ENCODE results near the gene NUCB1. TPM values are rescaled to one million over a fixed set of nuclear protein-coding genes. Genes with fewer than 3 reads are reported as not detected.
"Not testable (repeated sequence)": the region's sequence is repeated elsewhere in the genome, so short reads cannot be mapped to it uniquely, and the experiment has no call there.

Gene NUCB1
- 160 TPM for total RNA-seq (ENCODE audit: insufficient read depth, low replicate concordance)

GRCh38 chr19:48899781-48900476 is at the start of gene NUCB1:
Gene NUCB1, plus strand, starts transcription at chr19:48900312. Its CDS starts 485 bp downstream, at chr19:48900797.
- peak; percentile 100 for DNase-seq (ENCODE audit: low spot score)

GRCh38 chr19:48852292-48852691 is 47.8 kb upstream of the NUCB1 start:
- no peak for DNase-seq (ENCODE audit: low spot score)

- DNase-seq (ENCODE audit: low spot score): no peak
These were observed 46.6 kb upstream of the NUCB1 start for GRCh38 chr19:48853483-48853882.

- no peak for DNase-seq (ENCODE audit: low spot score)
These were observed 46.0 kb upstream of the NUCB1 start for GRCh38 chr19:48854103-48854502.

- DNase-seq (ENCODE audit: low spot score): no peak
These were observed 43.2 kb upstream of the NUCB1 start for GRCh38 chr19:48856921-48857320.

- DNase-seq (ENCODE audit: low spot score): no peak
These were observed 41.0 kb upstream of the NUCB1 start for GRCh38 chr19:48858984-48859710.

GRCh38 chr19:48859711-48860572 is 40.2 kb upstream of the NUCB1 start:
- DNase-seq (ENCODE audit: low spot score): peak; percentile 28

GRCh38 chr19:48861313-48861712 is 38.8 kb upstream of the NUCB1 start:
- DNase-seq (ENCODE audit: low spot score): no peak

- DNase-seq (ENCODE audit: low spot score): no peak
These were observed 37.3 kb upstream of the NUCB1 start for GRCh38 chr19:48862827-48863226.

GRCh38 chr19:48866692-48867091 is 33.4 kb upstream of the NUCB1 start:
- peak; percentile 45 for DNase-seq (ENCODE audit: low spot score)

GRCh38 chr19:48867123-48867745 is 32.9 kb upstream of the NUCB1 start:
- peak; percentile 82 for DNase-seq (ENCODE audit: low spot score)

- DNase-seq (ENCODE audit: low spot score): no peak
These were observed 32.4 kb upstream of the NUCB1 start for GRCh38 chr19:48867746-48868113.

- peak; percentile 67 for DNase-seq (ENCODE audit: low spot score)
These were observed 31.8 kb upstream of the NUCB1 start, which contains the start of gene PLEKHA4 for GRCh38 chr19:48868114-48868886. Gene PLEKHA4, minus strand, starts transcription at chr19:48868617. Its CDS starts 997 bp downstream, at chr19:48867620.

- DNase-seq (ENCODE audit: low spot score): no peak
These were observed 30.1 kb upstream of the NUCB1 start for GRCh38 chr19:48870048-48870447.

GRCh38 chr19:48871471-48872181 is 28.5 kb upstream of the NUCB1 start:
- not testable (repeated sequence) for DNase-seq (ENCODE audit: low spot score)

GRCh38 chr19:48872182-48872883 is 27.8 kb upstream of the NUCB1 start, which contains the start of gene PPP1R15A:
Gene PPP1R15A, plus strand, starts transcription at chr19:48872421. Its CDS starts 813 bp downstream, at chr19:48873234.
- peak; percentile 98 for DNase-seq (ENCODE audit: low spot score)

GRCh38 chr19:48872884-48873475 is 27.1 kb upstream of the NUCB1 start:
- DNase-seq (ENCODE audit: low spot score): peak; percentile 95

- no peak for DNase-seq (ENCODE audit: low spot score)
These were observed 26.4 kb upstream of the NUCB1 start for GRCh38 chr19:48873476-48874302.
